Measurements from ENCODE around the gene ZBTB16. TPM values are rescaled to one million over a fixed set of nuclear protein-coding genes. Genes with fewer than 3 reads are reported as not detected.
A peak's percentile ranks its signal among the peaks of the same experiment; 100 is the strongest.

ZBTB16 gene
- total RNA-seq, 3 donors from 2014 or later: 4.9 to 82.1 (median 48.8) TPM

DNA sequence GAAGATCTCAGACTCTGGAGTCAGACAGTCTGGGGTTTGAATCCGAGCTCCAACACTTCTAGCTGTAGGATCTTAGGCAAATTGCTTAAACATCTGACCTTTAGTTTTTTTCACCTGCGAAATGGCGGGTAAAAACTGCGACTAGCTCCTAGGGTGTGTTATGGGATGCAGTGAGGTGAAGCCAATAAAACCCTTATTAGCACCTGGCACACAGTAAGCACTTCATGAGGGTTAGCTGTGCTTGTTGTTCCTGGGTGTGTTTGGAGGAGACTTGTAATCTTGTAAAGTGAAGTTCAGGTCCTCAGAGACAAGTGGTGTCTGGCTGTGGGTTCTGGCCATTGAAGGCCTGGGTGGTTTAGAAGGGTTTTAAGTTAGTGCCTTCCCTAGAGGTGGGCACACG lies 68.9 kb downstream of the ZBTB16 start:
- Histone ChIP-seq H3K36me3 (ENCODE audit: low read depth) (no peaks in the 10 kb centered on the region), H3K4me1 (ENCODE audit: low read depth) (peaks cover 42% of the 10 kb centered on the region), H3K9me3 (no peaks in the 10 kb centered on the region), H3K4me3 (no peak overlapping the region)
- TF ChIP-seq, protein P1, sequence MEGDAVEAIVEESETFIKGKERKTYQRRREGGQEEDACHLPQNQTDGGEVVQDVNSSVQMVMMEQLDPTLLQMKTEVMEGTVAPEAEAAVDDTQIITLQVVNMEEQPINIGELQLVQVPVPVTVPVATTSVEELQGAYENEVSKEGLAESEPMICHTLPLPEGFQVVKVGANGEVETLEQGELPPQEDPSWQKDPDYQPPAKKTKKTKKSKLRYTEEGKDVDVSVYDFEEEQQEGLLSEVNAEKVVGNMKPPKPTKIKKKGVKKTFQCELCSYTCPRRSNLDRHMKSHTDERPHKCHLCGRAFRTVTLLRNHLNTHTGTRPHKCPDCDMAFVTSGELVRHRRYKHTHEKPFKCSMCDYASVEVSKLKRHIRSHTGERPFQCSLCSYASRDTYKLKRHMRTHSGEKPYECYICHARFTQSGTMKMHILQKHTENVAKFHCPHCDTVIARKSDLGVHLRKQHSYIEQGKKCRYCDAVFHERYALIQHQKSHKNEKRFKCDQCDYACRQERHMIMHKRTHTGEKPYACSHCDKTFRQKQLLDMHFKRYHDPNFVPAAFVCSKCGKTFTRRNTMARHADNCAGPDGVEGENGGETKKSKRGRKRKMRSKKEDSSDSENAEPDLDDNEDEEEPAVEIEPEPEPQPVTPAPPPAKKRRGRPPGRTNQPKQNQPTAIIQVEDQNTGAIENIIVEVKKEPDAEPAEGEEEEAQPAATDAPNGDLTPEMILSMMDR (IDR thresholded peaks at IDR 0.05): no peak
- intact Hi-C loops (cut with DNase I, micrococcal nuclease): no loop called here
- DNase-seq (peak in 1 of 3 donors; percentile 42), ATAC-seq (peak; percentile 85)

DNA sequence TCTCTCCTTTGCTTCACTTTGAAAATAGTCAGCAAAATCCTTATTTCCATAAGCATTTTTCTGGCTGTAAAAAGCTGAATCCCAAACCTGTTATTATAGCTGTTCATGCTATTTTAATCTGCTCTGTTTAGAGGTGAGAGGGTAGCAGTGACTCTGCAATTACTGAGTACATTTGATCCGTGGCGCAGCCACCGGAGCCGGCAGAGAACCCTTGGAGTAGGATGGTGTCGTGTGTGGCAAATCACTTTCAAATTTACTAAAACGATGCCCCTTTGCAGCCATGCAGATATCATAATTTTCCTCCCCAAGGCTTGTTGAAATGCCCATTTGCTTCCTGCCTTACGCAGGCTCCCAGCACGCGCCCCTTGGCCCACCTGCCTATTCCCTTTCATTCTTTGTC lies 69.6 kb downstream of the ZBTB16 start:
- H3K36me3 ChIP-seq (ENCODE audit: low read depth): no peaks in the 10 kb centered on the region
- peaks cover 42% of the 10 kb centered on the region for H3K4me1 ChIP-seq (ENCODE audit: low read depth)
- TF ChIP-seq, protein P1 (IDR thresholded peaks at IDR 0.05): no peak
- ATAC-seq (no peak), DNase-seq (no peak)
- intact Hi-C loops (cut with DNase I, micrococcal nuclease): no loop called here
- H3K9me3 ChIP-seq: no peaks in the 10 kb centered on the region
- no peak overlapping the region for H3K4me3 ChIP-seq

GRCh38 chr11:114129699-114130098 lies 70.2 kb downstream of the ZBTB16 start:
- no peaks in the 10 kb centered on the region for H3K36me3 ChIP-seq (ENCODE audit: low read depth)
- peaks cover 42% of the 10 kb centered on the region for H3K4me1 ChIP-seq (ENCODE audit: low read depth)
- TF ChIP-seq, protein P1 (IDR thresholded peaks at IDR 0.05): no peak
- intact Hi-C loops (cut with DNase I, micrococcal nuclease): no loop called here
- DNase-seq (no peak), ATAC-seq (no peak)
- H3K4me3 ChIP-seq: no peak overlapping the region
- no peaks in the 10 kb centered on the region for H3K9me3 ChIP-seq

GRCh38 chr11:114130115-114130576 lies 70.6 kb downstream of the ZBTB16 start:
- TF ChIP-seq, protein P1 (IDR thresholded peaks at IDR 0.05): no peak
- no peaks in the 10 kb centered on the region for H3K9me3 ChIP-seq
- H3K4me3 ChIP-seq: no peak overlapping the region
- no peak for ATAC-seq
- peaks cover 42% of the 10 kb centered on the region for H3K4me1 ChIP-seq (ENCODE audit: low read depth)
- no peaks in the 10 kb centered on the region for H3K36me3 ChIP-seq (ENCODE audit: low read depth)
- intact Hi-C loops (cut with DNase I, micrococcal nuclease): no loop called here
- DNase-seq: no peak

DNA sequence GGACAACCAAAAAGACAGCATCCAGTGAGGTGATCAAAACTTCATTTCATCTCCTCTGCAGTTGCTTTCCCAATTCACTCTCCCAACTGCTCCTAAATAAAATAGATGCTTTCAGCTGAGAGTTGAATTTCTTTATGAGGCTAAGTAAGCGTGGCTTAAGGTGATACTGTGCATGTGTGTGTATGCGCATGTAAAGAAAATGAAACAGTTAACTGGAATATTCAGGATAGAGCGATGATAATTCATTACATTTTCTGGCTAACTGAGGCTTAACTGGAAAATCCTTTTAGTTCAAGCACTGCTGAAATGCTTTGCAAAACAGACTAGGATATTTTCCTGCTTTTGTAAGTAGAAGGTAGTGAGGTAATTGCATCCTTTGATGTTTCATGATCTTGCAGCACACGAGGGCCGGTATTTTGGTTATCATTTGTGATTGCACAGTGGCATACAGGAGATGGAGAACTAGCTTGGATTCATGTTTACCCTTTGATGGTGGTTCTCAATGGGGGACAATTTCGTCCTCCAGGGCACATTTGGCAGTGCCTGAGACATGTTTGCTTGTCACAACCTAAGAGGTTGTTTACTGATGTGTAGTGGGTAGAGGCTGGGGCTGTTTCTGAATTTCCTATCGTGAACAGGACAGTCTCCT lies 71.2 kb downstream of the ZBTB16 start:
- no peak for DNase-seq
- peaks cover 42% of the 10 kb centered on the region for H3K4me1 ChIP-seq (ENCODE audit: low read depth)
- intact Hi-C loops (cut with DNase I, micrococcal nuclease): no loop called here

More for the DNA sequence above, 71.2 kb downstream of the ZBTB16 start:
- H3K9me3 ChIP-seq: no peaks in the 10 kb centered on the region
- TF ChIP-seq, protein P1 (IDR thresholded peaks at IDR 0.05): no peak
- no peak overlapping the region for H3K4me3 ChIP-seq
- no peak for ATAC-seq
- no peaks in the 10 kb centered on the region for H3K36me3 ChIP-seq (ENCODE audit: low read depth)

All from mucosa of descending colon (tissue), 3 donors.